Esophagus squamous epithelium (tissue), 4 donors: ENCODE data around the gene MTREX.

Source experiments
- POLR2A ChIP-seq, 4 donors: fragments of 450-650 bp; IDR thresholded peaks; one replicate each; pipeline ENCODE4 v1.6.1; 2017; ENCODE audit warnings: antibody characterized with exemption in 4 of 4, mild to moderate bottlenecking in 4 of 4, moderate library complexity in 3 of 4
- TF ChIP-seq, protein P1 (sequence below), 6 experiments: fragments of 450-650 bp in 4 of 6; fragments of 200-600 bp in 2 of 6; sonication (generic) in 2 of 6; IDR thresholded peaks; one replicate each; pipeline ENCODE4 v1.5.1; 2016 to 2019; ENCODE audit warnings: antibody characterized with exemption in 6 of 6, mild to moderate bottlenecking in 4 of 6, moderate library complexity in 4 of 6

- TF ChIP-seq, protein P1, sequence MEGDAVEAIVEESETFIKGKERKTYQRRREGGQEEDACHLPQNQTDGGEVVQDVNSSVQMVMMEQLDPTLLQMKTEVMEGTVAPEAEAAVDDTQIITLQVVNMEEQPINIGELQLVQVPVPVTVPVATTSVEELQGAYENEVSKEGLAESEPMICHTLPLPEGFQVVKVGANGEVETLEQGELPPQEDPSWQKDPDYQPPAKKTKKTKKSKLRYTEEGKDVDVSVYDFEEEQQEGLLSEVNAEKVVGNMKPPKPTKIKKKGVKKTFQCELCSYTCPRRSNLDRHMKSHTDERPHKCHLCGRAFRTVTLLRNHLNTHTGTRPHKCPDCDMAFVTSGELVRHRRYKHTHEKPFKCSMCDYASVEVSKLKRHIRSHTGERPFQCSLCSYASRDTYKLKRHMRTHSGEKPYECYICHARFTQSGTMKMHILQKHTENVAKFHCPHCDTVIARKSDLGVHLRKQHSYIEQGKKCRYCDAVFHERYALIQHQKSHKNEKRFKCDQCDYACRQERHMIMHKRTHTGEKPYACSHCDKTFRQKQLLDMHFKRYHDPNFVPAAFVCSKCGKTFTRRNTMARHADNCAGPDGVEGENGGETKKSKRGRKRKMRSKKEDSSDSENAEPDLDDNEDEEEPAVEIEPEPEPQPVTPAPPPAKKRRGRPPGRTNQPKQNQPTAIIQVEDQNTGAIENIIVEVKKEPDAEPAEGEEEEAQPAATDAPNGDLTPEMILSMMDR (IDR thresholded peaks at IDR 0.05) = no peak
- no peak for TF ChIP-seq POLR2A (IDR thresholded peaks at IDR 0.05)
Measured at GRCh38 chr5:55451976-55452375, 144.2 kb downstream of the MTREX start.
